ENCODE data around the gene SYNGR1.
"Not testable (repeated sequence)": the region's sequence is repeated elsewhere in the genome, so short reads cannot be mapped to it uniquely, and the experiment has no call there.

The SYNGR1 gene

GRCh38 chr22:39411828-39412365 lies 62.1 kb downstream of the SYNGR1 start:
- DNase-seq: not testable (repeated sequence)

- DNase-seq: not testable (repeated sequence)
These were observed 63.4 kb downstream of the SYNGR1 start for GRCh38 chr22:39413204-39413603.

GRCh38 chr22:39414377-39414776 lies 64.6 kb downstream of the SYNGR1 start:
- DNase-seq: no peak

GRCh38 chr22:39414886-39415285 lies 65.1 kb downstream of the SYNGR1 start:
- no peak for DNase-seq

- no peak for DNase-seq
These were observed 65.7 kb downstream of the SYNGR1 start for GRCh38 chr22:39415506-39415905.

GRCh38 chr22:39416319-39416718 lies 66.5 kb downstream of the SYNGR1 start:
- no peak for DNase-seq

DNA sequence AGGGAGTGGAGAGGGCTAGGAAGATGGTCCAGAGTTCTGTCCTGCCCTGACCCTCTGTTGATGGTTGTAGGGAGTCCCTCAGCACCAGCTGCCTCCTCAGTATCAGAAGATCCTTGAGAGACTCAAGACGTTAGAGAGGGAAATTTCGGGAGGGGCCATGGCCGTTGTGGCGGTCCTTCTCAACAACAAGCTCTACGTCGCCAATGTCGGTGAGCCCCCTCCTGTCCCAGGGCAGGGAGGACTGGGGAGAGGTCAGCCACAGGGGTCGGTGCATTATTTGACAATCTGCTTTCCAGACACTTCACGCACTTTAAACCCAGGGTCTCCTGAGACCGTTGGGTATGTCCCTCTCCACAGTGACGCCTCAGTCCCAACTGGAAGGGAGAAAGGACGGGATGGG lies 67.8 kb downstream of the SYNGR1 start:
- DNase-seq: no peak

DNA sequence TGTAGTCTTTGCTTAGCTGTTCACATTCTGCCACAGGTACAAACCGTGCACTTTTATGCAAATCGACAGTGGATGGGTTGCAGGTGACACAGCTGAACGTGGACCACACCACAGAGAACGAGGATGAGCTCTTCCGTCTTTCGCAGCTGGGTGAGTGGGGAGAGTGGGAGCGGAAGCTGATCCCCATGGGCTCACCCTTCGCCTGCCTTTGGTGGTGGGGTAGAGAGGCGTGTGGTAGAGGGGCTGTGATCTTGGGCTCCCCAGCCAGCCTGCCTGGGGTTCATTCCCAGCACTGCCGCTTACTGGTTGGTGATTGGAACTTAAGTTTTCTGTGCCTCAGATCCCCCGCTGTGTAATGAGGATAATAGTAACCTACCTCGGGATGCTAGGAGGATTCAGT lies 68.9 kb downstream of the SYNGR1 start:
- no peak for DNase-seq

DNA sequence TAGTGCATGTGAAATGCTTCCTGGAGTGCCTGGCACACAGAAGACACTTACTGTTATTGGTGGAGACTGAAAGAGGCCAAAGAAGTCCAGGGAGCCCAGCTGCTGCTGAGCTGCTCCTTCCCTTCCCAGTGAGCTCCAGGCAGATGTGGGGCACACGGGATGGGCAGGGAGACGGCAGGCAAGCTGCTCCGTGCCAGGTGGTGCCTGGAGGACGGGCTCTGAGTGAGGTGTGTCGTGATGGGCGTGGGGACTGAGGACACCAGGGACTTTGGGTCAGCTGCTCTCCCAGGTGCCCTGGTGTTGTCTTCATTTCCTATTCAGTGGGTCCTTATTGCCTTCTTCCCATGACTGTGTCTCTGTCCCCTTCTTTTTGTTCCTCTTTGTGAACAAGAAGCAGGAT lies 69.3 kb downstream of the SYNGR1 start:
- no peak for DNase-seq

DNA sequence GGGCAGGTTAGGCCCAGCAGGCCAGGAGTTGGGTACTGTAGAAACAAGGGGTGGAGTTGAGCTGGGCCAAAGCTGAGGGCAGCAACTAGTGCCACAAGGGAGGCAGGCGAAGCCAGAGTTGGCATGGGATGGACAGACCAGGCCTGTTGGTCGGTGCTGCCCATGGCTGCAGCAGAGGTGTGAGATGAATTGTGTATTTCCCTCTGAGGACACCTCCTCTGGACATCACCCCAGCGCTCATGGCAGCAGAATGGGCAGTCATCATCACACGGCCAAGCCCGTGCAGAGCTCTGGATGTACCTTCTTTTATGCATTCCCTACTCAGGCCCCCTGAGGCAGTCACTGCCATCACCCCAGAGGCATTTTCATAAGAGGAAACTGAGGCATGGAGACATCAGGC lies 70.1 kb downstream of the SYNGR1 start:
- DNase-seq: no peak

DNA sequence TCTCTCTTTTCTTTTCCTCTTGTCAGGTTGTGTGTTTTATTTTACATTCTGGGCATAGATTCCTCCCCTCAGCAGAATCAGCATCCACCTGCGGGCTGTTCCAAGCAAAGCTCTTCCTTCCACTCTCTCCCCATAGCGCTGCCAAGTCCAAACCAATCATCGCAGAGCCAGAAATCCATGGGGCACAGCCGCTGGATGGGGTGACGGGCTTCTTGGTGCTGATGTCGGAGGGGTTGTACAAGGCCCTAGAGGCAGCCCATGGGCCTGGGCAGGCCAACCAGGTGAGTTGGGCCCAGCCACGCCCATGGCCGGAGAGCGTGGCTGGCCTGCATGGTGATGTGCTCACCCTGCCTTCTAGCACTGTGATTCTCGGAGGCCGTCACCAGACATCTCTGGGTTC lies 71.9 kb downstream of the SYNGR1 start:
- DNase-seq: no peak

GRCh38 chr22:39422101-39422500 lies 72.3 kb downstream of the SYNGR1 start:
- no peak for DNase-seq

DNA sequence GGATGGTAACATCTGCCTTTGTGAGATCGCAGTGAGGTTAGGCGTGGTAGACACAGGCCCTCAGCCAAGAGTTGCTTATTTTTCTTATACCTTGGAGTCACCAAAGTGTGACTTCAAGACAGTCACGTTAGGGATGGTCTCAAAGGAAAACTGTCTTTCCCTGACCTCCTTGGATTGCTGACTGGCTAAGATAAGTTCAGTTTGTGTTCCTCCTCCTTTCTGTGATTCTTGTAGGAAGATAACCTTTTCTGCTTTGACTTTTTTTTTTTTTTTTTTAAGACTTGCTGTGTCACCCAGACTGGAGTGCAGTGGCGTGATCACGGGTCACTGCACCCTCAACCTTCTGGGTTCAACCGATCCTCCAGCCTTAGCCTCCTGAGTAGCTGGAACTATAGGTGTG lies 72.9 kb downstream of the SYNGR1 start:
- no peak for DNase-seq

GRCh38 chr22:39423976-39424375 lies 74.2 kb downstream of the SYNGR1 start:
- no peak for DNase-seq

- no peak for DNase-seq
These were observed 76.7 kb downstream of the SYNGR1 start for GRCh38 chr22:39426380-39427043.

DNA sequence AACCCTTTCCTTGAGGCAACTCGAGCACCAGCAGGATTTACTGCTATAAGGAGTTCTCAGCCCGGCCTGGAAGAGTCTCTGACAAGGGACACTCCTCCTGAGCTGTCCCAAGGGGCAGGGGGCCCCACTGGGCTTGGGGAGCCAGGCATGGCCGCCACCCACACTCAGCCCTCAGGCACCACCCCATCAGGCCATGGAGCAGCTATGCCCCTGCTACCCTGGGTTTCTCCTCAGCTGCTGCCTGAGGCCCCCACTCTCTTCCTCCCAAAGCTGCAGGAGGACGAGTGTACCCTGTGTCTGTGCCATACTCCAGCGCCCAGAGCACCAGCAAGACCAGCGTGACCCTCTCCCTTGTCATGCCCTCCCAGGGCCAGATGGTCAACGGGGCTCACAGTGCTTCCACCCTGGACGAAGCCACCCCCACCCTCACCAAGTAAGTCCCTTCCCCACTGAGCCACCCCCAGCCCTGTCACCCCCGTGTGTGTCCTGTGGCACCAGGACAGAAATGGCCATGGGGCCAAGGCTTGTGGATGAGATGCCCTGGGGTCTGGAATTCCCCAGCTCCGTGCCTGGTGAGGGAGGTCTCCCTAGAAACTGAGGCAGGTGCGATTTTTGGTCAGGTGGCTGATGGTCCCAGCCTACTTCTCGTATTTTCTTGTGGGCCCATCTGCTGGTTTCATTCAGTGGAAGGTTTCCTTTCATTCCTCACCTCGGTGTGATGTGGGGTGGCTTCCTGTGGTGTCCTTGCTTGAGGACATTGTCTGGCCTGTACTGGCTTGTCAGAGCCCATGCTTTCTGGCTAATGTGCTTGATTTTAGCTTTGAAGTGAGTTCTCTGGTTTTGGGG lies 78.2 kb downstream of the SYNGR1 start:
- DNase-seq: no peak

DNA sequence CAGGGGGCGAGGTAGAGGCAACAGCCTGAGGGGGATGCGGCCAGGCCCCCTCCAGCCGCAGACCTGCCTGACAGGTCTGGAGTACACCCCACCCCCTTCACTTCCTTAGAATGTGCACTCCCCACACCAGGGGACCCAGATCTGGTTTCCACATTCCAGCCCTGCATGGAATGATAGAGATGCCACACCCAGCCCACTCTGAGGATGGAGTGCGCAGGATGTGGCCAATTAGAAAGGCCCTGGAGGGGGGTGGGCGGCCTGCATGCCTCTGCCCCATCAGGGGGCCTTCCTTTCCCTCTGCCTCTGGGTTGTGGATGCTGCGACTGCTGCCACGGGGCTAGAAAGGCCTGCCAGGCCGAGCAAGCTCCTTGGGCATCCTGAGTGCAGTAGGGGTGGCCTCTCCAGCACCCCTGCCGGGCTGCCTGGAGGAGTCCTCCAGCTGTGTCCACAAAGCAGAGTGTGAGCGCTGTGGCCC lies 78.8 kb downstream of the SYNGR1 start:
- DNase-seq: no peak

DNA sequence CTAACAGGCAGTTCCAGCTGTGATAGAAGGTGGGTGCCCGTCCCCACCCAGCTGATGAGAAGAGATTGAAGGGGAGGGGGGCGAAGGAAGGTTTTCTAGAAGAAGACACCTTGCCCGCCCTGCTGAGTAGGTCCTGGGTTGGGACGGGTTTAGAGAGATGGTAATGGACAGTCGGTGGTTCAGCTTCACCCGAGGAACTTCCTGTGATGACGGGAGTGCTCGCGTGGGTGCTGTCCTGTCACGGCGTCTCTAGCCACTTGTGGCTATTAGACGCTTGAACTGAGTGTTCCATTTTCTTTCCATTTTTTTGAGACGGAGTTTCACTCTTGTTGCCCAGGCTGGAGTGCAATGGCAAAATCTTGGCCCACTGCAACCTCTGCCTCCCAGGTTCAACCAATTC lies 79.4 kb downstream of the SYNGR1 start:
- no peak for DNase-seq

GRCh38 chr22:39429916-39430575 lies 80.3 kb downstream of the SYNGR1 start:
- DNase-seq: no peak

GRCh38 chr22:39430576-39431150 lies 80.9 kb downstream of the SYNGR1 start:
- DNase-seq: no peak

DNA sequence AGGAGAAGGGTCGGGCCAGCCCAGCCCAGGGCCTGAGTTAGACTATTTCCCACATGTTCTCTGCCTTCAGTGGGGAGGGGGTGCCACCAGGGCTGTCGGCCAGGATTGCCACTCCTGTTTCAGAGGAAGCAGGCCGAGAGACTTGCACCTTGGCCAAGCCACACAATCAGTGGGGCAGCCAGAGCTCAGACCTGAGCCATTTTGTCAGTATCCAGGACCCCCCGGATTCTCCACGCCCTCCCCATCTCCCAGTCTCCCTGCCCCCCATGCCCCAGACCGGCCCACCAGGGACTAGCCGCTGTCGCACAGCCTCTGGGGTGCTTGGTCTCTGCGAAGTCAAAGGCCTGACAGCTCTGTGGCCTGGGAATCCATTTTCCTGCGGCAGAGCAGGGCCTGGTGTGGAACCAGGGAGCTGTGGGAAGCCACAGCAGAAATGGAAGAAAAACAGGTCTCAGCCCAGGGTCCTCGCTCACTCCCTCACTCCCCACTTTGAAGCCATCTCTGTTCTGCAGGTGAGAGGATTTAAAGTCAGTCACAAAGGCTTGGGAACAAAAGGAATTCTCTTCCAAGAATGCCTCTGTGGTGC lies 81.5 kb downstream of the SYNGR1 start:
- DNase-seq: no peak

DNA sequence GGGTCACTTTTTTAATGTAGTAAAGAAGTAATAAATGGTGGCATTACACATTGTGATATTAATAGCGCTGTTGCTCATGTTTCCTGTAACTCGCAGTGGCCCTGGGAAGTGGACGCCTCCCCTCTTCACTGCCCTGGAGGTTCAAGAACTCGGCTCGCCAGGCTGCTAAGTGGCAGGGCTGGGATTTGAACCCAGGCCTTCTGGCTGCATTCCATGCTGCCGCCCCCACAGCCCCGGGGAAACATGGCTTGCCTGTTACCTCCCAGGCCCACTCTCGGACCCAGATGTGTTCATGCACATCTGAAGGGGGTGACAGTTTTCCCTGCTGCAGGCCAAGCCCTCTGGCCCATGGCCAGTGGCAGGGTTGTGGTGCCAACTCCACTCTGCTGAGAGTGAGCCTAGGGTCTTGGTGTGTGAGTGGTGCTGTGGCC lies 82.0 kb downstream of the SYNGR1 start:
- DNase-seq: peak; percentile 28

- no peak for DNase-seq
These were observed 82.6 kb downstream of the SYNGR1 start for GRCh38 chr22:39432361-39432811.

Data from inflammatory macrophage treated with lipopolysaccharide for 4 hours (primary cell).